OCI-LY3 (cell line): ENCODE results near the gene SLC18A3.

Source experiments
- EZH2phosphoT487 ChIP-seq: fragments of 200-600 bp; shearing (Covaris generic); IDR thresholded peaks from 2 replicates; pipeline ENCODE4 v1.6.1; 2018; ENCODE audit warnings: antibody characterized with exemption, mixed run types, low read depth
- TF ChIP-seq, protein P1 (sequence below): fragments of 200-600, 300-600 bp; sonication (generic); IDR thresholded peaks from 2 replicates; pipeline ENCODE4 v1.5.1; 2014; ENCODE audit warnings: antibody characterized with exemption, low read length, low read depth

DNA sequence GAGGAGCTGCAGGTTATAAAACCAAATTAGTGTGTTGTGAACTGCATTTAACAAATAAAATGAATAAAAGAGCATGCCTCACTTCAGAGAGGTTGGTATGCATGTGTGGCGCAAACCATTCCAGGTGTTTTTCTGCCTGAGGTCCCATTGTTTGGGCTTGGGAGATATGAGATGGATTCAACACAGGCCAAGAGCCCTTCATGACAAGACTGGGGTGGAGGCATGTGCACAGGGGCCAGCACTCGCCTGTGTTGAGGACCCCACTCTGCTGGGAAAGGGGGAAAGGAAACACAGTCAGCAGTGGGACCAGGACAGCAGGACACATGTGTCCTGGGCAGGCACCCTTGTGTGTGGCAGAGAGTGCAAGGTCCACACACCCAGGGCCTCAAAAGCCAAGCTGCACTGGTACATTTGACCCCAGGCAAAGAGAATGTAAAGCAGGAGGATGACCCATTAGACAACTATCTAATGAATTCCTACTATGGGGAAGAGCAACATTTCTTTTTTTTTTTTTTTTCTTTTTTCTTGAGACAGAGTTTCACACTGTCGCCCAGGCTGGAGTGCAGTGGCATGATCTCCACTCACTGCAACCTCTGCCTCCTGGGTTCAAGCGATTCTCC lies 9.2 kb upstream of the SLC18A3 start:
- TF ChIP-seq, protein P1, sequence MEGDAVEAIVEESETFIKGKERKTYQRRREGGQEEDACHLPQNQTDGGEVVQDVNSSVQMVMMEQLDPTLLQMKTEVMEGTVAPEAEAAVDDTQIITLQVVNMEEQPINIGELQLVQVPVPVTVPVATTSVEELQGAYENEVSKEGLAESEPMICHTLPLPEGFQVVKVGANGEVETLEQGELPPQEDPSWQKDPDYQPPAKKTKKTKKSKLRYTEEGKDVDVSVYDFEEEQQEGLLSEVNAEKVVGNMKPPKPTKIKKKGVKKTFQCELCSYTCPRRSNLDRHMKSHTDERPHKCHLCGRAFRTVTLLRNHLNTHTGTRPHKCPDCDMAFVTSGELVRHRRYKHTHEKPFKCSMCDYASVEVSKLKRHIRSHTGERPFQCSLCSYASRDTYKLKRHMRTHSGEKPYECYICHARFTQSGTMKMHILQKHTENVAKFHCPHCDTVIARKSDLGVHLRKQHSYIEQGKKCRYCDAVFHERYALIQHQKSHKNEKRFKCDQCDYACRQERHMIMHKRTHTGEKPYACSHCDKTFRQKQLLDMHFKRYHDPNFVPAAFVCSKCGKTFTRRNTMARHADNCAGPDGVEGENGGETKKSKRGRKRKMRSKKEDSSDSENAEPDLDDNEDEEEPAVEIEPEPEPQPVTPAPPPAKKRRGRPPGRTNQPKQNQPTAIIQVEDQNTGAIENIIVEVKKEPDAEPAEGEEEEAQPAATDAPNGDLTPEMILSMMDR: no peak
- no peak for TF ChIP-seq EZH2phosphoT487
